HG03045 (cell line): ENCODE results near the gene CARD8.

Source experiments
- ATAC-seq: cut with Tn5 transposase; IDR thresholded peaks from one replicate; pipeline ENCODE4 v1.9.1; 2021; ENCODE audit warnings: mild to moderate bottlenecking, moderate library complexity; ENCODE audit not compliant: unreplicated experiment

The CARD8 gene

DNA sequence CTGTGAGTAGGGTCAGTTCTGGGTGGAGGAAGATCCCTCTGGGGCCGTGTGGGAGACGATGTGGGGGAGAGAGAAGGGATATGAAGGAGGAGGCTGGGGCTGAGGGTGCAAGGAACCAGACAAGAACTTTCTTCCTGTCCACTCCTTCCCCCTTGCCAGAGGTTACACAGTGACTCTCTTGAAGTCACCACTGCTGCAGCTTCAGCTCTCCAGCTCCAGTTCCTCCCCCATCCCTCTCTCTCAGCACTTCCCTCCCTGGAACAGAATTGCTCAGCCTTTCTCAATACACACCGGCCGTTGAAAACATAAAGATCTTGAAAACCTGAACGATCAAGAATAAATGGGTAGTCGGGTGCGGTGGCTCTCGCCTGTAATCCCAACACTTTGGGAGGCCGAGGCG lies 80.1 kb downstream of the CARD8 start:
- no peak for ATAC-seq

DNA sequence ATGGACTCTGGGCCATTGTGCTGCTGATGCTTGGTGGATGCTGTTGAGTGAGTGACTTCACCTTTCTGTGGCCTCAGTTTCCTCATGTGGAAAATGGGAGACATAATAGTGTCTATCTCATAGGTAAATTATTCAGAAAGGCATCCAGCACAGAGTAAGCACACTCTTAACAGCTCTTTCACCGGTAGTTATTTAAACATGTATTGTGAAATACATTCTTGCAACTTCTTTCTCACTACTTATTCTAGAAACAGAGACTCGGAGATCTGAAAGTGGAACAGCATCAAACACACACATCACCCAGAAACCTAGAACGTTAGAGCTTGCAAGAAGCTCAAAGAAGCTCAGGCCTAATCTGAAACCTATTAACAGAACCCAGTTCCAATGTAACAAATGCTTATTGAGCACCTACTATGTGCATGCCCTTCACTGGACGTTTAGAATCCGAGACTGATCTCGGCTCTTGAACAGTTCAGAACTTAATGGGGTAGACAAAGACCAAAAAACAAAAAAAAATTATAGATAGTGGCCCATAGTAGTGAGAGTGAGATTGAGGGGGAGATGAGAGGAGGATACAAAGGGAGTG lies 81.2 kb downstream of the CARD8 start:
- ATAC-seq = no peak

DNA sequence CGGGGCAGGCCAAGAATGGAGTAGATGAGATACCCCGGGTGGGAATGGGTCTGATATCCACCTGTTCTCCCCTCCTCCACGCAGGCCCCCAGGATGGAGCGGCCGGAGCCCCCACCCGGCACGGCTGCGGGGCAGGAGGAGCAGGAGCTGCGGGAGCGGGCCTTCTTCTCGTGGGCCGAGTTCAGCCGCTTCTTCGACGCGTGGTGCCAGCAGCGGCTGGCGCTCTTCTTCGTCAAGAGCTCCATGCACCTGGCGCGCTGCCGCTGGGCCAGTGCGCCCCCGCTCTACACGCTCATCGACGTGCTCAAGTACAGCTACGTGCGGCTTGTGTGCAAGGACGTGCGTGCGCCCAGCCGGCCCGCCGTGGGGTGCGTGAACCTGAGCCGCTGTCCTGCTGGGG lies 84.0 kb downstream of the CARD8 start:
- ATAC-seq = no peak

DNA sequence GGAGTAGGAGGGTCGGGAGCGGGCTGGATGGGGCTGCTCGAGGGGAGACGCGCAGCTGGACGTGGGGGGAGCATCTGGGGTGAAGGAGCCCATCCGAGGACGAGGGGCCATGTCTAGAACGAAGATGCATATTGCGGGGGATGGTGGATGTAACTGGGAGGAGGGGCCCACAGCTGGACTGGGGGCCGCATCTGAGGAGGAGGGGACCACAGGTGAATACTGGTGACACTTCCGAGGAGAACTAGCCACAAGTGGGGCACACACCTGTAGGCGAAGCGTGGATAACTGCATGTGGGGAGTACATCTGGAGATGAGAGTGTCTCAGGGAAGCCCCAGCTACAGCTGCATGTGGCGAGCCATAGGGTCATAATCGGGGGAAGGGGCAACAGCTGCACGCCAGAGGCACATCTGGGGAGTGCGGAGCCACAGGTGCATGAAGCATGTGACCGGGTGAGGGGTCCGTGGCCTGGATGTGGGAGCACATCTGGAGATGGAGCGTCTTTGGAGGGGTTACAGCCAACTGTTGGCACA lies 84.8 kb downstream of the CARD8 start:
- ATAC-seq = peak; percentile 2

DNA sequence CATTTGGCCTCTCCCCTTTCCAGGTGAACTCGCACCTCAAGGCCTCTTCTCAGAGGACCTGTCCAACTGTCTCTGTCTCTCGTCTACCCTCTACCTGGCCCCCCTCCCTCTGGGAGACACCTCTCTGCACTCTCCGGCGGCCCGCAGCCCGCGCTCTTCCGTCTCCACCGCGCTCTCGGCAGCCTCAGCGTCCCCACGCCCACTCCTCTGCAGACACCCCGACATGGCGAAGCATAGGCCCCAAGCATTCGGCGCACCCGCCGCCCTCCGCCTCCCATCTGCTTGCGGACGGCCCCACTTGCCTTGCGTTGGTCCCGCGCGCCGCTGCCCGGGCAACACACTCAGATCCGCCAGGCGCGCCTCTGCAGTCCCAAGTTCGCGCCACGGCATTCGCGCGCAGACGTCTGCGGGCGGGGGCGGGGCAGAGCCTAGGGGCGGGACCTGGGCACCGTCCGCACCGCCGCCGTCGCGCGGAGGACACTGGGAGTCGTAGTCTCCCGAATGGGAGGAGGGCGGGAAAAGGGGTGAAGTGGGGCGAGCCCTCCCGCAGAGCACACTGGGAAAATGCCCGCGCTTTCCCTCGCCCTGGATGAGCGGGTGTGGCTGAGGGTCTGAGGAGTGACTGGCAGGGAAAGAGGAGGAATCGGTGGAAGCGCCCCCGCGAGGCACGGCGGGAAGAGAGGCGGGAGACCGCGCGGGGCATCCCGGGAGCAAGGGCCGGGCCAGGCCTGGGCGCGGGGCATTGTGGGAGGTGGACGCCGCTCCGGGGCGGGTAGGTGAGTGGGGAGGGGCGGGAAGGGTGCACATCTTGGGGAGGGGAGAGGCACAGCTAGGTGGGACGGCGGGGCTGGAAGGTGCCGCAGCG lies 85.5 kb downstream of the CARD8 start, which contains the start of the genes LIG1 and ZSWIM9:
Gene LIG1 (minus strand): TSS at position 406 of the 865 bp plus-strand sequence. CDS start 4,778 bp downstream, outside the sequence.
Gene ZSWIM9 (plus strand): TSS at position 742 of the 865 bp plus-strand sequence. CDS start 1,123 bp downstream, outside the sequence.
- peak; percentile 76 for ATAC-seq

DNA sequence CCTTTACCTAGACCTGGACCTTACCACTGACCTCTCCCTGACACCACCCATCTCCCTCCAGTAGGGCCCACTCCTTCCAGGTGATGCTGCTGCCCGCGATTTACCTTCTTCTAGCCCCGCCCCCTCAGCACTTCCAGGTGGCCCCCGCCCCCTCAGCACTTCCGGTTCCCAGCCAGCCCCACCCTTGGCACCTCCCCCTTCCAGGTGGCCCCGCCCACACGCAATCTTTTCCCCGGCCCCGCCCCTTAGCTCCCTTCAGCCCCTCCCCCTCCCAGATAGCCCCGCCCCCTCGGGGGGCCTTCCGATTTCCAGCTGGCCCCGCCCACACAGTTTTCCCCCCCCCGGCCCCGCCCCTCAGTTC lies 86.2 kb downstream of the CARD8 start:
- peak; percentile 2 for ATAC-seq

DNA sequence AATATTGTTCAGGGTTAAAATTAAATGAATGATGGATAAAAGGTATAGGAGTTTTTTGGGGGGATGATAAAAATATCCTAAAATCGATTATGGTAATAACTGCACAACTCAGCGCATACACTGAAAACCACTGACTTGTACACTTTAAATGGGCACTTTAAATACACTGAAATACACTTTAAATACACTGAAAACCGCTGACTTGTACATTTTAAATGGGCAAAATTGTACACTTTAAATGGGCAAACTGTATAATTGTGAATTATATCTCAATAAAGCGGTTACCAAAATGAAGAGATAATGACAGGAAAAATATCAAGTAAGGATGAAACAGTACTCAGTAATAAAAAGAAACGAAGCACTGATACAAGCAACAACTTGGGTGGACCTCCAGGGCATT lies 87.0 kb downstream of the CARD8 start:
- no peak for ATAC-seq

DNA sequence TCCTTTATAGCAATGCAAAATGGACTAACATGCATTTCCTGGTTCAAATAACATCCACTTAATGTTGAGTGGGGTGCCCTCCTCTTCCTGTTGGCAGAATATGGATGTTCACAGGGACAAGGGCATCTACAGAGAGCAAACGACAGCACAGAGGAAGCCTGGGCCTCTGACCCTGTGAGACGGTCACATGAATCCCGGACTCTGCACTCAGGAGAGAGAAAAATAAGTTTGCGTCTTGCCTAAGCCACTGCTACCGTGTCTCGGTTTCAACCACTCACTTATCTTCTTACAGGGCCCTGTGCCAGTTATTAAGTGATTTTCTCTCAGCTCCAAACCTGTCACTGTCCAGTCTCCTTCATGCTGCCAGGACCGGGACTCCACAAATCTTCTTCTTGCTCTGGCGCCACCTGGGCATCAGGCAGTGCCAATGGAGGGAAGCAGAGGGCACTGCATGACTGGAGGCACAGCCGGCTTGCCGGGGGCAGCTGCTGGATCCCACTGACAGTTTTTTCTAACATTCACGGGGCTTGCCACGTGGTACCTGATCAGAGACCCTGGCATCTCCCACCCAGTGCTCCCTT lies 97.4 kb downstream of the CARD8 start:
- ATAC-seq = no peak
